ENCODE results near the gene UBR3. TPM values are rescaled to one million over a fixed set of nuclear protein-coding genes. Genes with fewer than 3 reads are reported as not detected.

UBR3 gene
- total RNA-seq, 1 experiment from 2014 or later: 21.9 TPM

GRCh38 chr2:170009209-170009608 is 182.0 kb downstream of the UBR3 start:
- Histone ChIP-seq H2BK5ac (ENCODE audit: insufficient read length, low read length) (no peak overlapping the region), H3K27me3 (ENCODE audit: insufficient read depth, low read length) (no peaks in the 10 kb centered on the region), H4K5ac (ENCODE audit: insufficient read length, low read depth, low read length) (no peak overlapping the region), H2BK12ac (ENCODE audit: insufficient read length, low read depth, low read length) (no peak overlapping the region), H3K9me3 (ENCODE audit: control insufficient read depth, low read depth, low read length) (no peaks in the 10 kb centered on the region), H3K79me1 (ENCODE audit: insufficient read depth, low read depth, low read length, poor library complexity, severe bottlenecking) (no peaks in the 10 kb centered on the region), H2BK120ac (ENCODE audit: low read depth, low read length, poor library complexity, severe bottlenecking) (no peak overlapping the region), H3T11ph (ENCODE audit: low read length) (no peak overlapping the region), H2AK5ac (ENCODE audit: insufficient read length, low read length) (no peak overlapping the region), H4K8ac (replicated peaks; ENCODE audit: insufficient read length, low read depth, low read length) (no peak overlapping the region), H2BK20ac (ENCODE audit: low read depth, low read length, poor library complexity, severe bottlenecking) (no peak overlapping the region), H3K4ac (ENCODE audit: low read depth, low read length) (no peak overlapping the region), H3K23ac (ENCODE audit: insufficient read length, low read depth, low read length) (no peak overlapping the region), H3K27ac (ENCODE audit: insufficient read length, low read depth, low read length) (no peak overlapping the region), H4K20me1 (ENCODE audit: control insufficient read depth, insufficient read depth, insufficient read length) (no peaks in the 10 kb centered on the region), H2AFZ (ENCODE audit: low read length) (no peak overlapping the region), H2BK15ac (ENCODE audit: low read depth, low read length) (no peak overlapping the region), H4K91ac (ENCODE audit: insufficient read length, low read depth, low read length) (no peak overlapping the region), H3K79me2 (ENCODE audit: insufficient read depth, low read length) (no peaks in the 10 kb centered on the region), H3K14ac (ENCODE audit: insufficient read depth, low read length) (no peak overlapping the region), H3K18ac (ENCODE audit: insufficient read length, low read depth, low read length) (no peak overlapping the region), H3K23me2 (ENCODE audit: insufficient read length, low read depth, low read length, poor library complexity, severe bottlenecking) (no peaks in the 10 kb centered on the region), H3K4me1 (ENCODE audit: insufficient read depth, low read length) (no peaks in the 10 kb centered on the region), H3K4me2 (ENCODE audit: insufficient read depth, insufficient read length, low read length) (no peak overlapping the region), H3K9ac (ENCODE audit: extremely low read depth, insufficient read length, low read length) (no peak overlapping the region), H3K56ac (ENCODE audit: insufficient read length, low read depth, low read length) (no peak overlapping the region)
- H3K9me3 Mint-ChIP-seq: no peaks in the 10 kb centered on the region
- no peak for DNase-seq
- no peak overlapping the region for H3K4me3 Mint-ChIP-seq
- no peaks in the 10 kb centered on the region for H3K27me3 Mint-ChIP-seq (ENCODE audit: low read depth)
- H3K36me3 Mint-ChIP-seq (ENCODE audit: insufficient read depth in 1 of 3, low read depth in 3 of 3): peaks cover 0 to 15% (median 2%) of the 10 kb centered on the region in 3 experiments; a peak in 5 of 7 replicates
- TF ChIP-seq CTCF (conservative IDR thresholded peaks at IDR 0.05): no peak
- WGBS (ENCODE audit: extremely low coverage, insufficient read length, low lambda C conversion rate): no CpG with 5 or more reads among the region's 3 CpGs
- peak overlapping the region in 1 of 3 experiments; percentile 34; a peak in 2 of 7 replicates for H3K27ac Mint-ChIP-seq
- peaks cover 20 to 22% of the 10 kb centered on the region in 2 experiments for H3K4me1 Mint-ChIP-seq

Measured in H9 (cell line).